NCI-H526 treated with DMSO at 0.1 percent for 48 hours (cell line): ENCODE results near the gene KLF8.

ENCODE experiments used
- DNase-seq: peaks from one replicate; lab custom pipeline; 2025; lab: John Stamatoyannopoulos, UW

The KLF8 gene

GRCh38 chrX:56309881-56310280, 77.7 kb downstream of the KLF8 start:
- DNase-seq, result no peak

GRCh38 chrX:56310581-56310980, 78.4 kb downstream of the KLF8 start:
- no peak for DNase-seq

- no peak for DNase-seq
Observed at GRCh38 chrX:56313308-56313707, 81.2 kb downstream of the KLF8 start.

- no peak for DNase-seq
Observed at GRCh38 chrX:56314334-56314733, 82.2 kb downstream of the KLF8 start.

DNA sequence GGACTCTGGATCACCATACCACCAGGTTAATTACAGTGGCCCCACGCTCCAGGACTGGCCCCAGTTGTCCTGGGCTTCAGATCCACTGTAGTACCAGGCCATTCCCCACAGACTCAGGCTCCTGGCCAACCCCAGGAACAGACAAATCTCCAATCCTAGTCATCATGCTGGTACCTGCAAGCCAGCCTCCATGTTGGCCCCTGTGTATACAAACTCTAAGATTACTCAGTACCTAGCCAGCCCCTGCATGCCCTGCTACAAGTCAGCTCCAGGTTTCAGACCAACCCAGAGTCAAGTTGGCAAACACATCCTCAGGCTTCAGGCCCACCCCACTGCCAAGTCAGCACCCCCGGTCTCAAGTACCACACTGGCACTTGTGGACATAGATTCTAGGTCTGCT, 85.9 kb downstream of the KLF8 start:
- DNase-seq, result no peak

DNA sequence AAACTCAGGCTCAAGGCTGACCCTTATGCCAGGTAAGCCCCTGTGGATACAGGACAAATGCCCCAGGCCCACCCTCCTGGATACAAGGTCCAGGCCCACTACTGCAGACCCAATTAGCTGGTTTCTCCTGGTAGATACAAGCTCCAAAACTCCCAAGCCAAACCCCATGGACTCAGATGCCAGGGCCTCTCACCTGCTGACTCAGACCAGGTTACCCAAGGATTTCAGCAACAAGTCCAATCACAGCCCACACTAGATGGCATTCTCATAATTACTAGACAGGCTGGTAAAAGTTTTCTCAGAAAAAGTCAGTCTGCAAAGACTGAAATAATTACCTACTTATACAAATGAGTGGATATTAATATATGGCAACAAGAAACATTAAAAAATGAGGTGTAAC, 87.0 kb downstream of the KLF8 start:
- no peak for DNase-seq
